Keratinocyte (primary cell): ENCODE measurements around the gene C19orf12. TPM values are rescaled to one million over a fixed set of nuclear protein-coding genes. Genes with fewer than 3 reads are reported as not detected.
A peak's percentile ranks its signal among the peaks of the same experiment; 100 is the strongest.

Experiments
- DNase-seq: peaks from one replicate; pipeline ENCODE4 v3.0.0-alpha.2; 2011; ENCODE audit warnings: low read depth, missing footprints, low spot score
- FAIRE-seq: peaks from 2 replicates; lab custom pipeline; 2011; peaks lifted over from hg19 to GRCh38; lab: Jason Lieb, UNC
- H2AFZ ChIP-seq: 2 replicates; pipeline ENCODE4 v1.6.0; 2012; ENCODE audit warnings: low read length, control low read depth, inconsistent platforms; ENCODE audit not compliant: control insufficient read depth
- H3K27ac ChIP-seq: 2 replicates; pipeline ENCODE4 v1.5.1; 2011; ENCODE audit warnings: low read length; ENCODE audit not compliant: control insufficient read depth, insufficient read depth
- H3K27me3 ChIP-seq: 3 replicates; pipeline ENCODE4 v1.6.0; 2011; ENCODE audit warnings: low read length; ENCODE audit not compliant: control insufficient read depth, insufficient read depth; ENCODE audit errors: extremely low read depth
- H3K36me3 ChIP-seq, 2 experiments: 2 replicates in 1 of 2; 3 replicates in 1 of 2; pipeline ENCODE4 v1.5.1; 2011; ENCODE audit warnings: low read length in 2 of 2, mild to moderate bottlenecking in 1 of 2; ENCODE audit not compliant: control insufficient read depth in 2 of 2, insufficient read depth in 2 of 2; ENCODE audit errors: extremely low read depth in 1 of 2
- H3K4me1 ChIP-seq: 3 replicates; pipeline ENCODE4 v1.5.1; 2011; ENCODE audit warnings: low read length; ENCODE audit not compliant: control insufficient read depth, insufficient read depth; ENCODE audit errors: extremely low read depth
- H3K4me2 ChIP-seq: 3 replicates; pipeline ENCODE4 v1.6.0; 2011; ENCODE audit warnings: low read depth, low read length; ENCODE audit not compliant: control insufficient read depth, insufficient read depth; ENCODE audit errors: extremely low read depth
- H3K4me3 ChIP-seq, 3 experiments: fragments of 200-600 bp in 1 of 3; sonication (generic) in 1 of 3; 2 replicates in 2 of 3; 3 replicates in 1 of 3; pipeline ENCODE4 v1.5.1; 2011 to 2016; ENCODE audit warnings: low read length in 3 of 3, mild to moderate bottlenecking in 3 of 3, control low read depth in 2 of 3, inconsistent platforms in 1 of 3, low read depth in 1 of 3, mixed read lengths in 1 of 3, mixed run types in 1 of 3, moderate library complexity in 1 of 3; ENCODE audit not compliant: control insufficient read depth in 2 of 3, insufficient read depth in 2 of 3; ENCODE audit errors: extremely low read depth in 1 of 3
- H3K79me2 ChIP-seq: 2 replicates; pipeline ENCODE4 v1.6.0; 2012; ENCODE audit warnings: low read length; ENCODE audit not compliant: control insufficient read depth, insufficient read depth
- H3K9ac ChIP-seq: 3 replicates; pipeline ENCODE4 v1.6.0; 2011; ENCODE audit warnings: low read length; ENCODE audit not compliant: control insufficient read depth, insufficient read depth; ENCODE audit errors: extremely low read depth
- H3K9me1 ChIP-seq: 3 replicates; pipeline ENCODE4 v1.6.0; 2011; ENCODE audit warnings: low read length; ENCODE audit not compliant: control insufficient read depth, insufficient read depth; ENCODE audit errors: extremely low read depth
- H3K9me3 ChIP-seq: 2 replicates; pipeline ENCODE4 v1.5.1; 2012; ENCODE audit warnings: low read depth, low read length; ENCODE audit not compliant: control insufficient read depth
- H4K20me1 ChIP-seq: 3 replicates; pipeline ENCODE4 v1.6.0; 2011; ENCODE audit warnings: low read length; ENCODE audit not compliant: control insufficient read depth, insufficient read depth; ENCODE audit errors: extremely low read depth
- CTCF ChIP-seq, 3 experiments: IDR thresholded peaks in 1 of 3; conservative IDR thresholded peaks in 1 of 3; optimal IDR thresholded peaks in 1 of 3; 2 replicates in 2 of 3; 3 replicates in 1 of 3; pipeline versions ENCODE3 to v1.5.1; 2011; ENCODE audit warnings: low read length in 3 of 3, mild to moderate bottlenecking in 3 of 3, moderate library complexity in 2 of 3, control low read depth in 1 of 3, inconsistent platforms in 1 of 3; ENCODE audit not compliant: insufficient read depth in 2 of 3; ENCODE audit errors: extremely low read depth in 1 of 3
- EZH2 ChIP-seq: IDR thresholded peaks from one replicate; pipeline ENCODE4 v1.6.1; 2012; ENCODE audit warnings: inconsistent platforms, mild to moderate bottlenecking, low read length, moderate library complexity
- dilution Hi-C: fragments of 300-500 bp; cut with MboI; formaldehyde crosslinking; loops from one replicate; pipeline ENCODE4 v1.7.0; 2020; ENCODE audit warnings: low sequenced_read_pairs; ENCODE audit not compliant: extremely low pct_ligation_motif_present
- polyA plus RNA-seq, 5 experiments: library from polyadenylated mRNA; depleted of rRNA in 3 of 5; stranded (reverse) in 3 of 5; stranded (forward) in 1 of 5; unstranded in 1 of 5; fragments of >200 nt; gene quantifications; 1 replicate in 1 of 5; 2 replicates in 3 of 5; 3 replicates in 1 of 5; pipeline versions ENCODE4 v1.2.1 to v1.2.3, GENCODE V29; 2011 to 2012; ENCODE audit warnings: missing spikeins in 2 of 5, low read depth in 1 of 5, low replicate concordance in 1 of 5

Gene C19orf12
- polyA plus RNA-seq, 1 donor (not counting 4 experiments of a cell fraction or from before 2014, with no cell fraction given) = 12.3 TPM

- peak; percentile 58 for FAIRE-seq
- TF ChIP-seq EZH2 (no peak), CTCF (optimal IDR thresholded peaks at IDR 0.05 in 1 of 3, IDR thresholded peaks at IDR 0.05 in 1 of 3, conservative IDR thresholded peaks at IDR 0.05 in 1 of 3; ENCODE audit: extremely low read depth in 1 of 3, insufficient read depth in 2 of 3, low read length in 3 of 3) (no peak)
- H3K9me1 ChIP-seq = peaks cover 3% of the 10 kb centered on the region
- dilution Hi-C loops = no loop called here
- peaks cover 58% of the 10 kb centered on the region for H3K79me2 ChIP-seq
- no peaks in the 10 kb centered on the region for H3K9me3 ChIP-seq
- H3K27me3 ChIP-seq = no peaks in the 10 kb centered on the region
- peak overlapping the region; percentile 92 for H3K4me2 ChIP-seq
- peaks cover 66% of the 10 kb centered on the region for H3K4me1 ChIP-seq
- no peak overlapping the region for H2AFZ ChIP-seq
- H3K27ac ChIP-seq = peak overlapping the region; percentile 94
- peak overlapping the region; percentile 85 for H3K9ac ChIP-seq
- H3K36me3 ChIP-seq = peaks cover 3 to 4% of the 10 kb centered on the region in 2 experiments
- no peak for DNase-seq
- peaks cover 8% of the 10 kb centered on the region for H4K20me1 ChIP-seq
- H3K4me3 ChIP-seq = peak overlapping the region; percentile 69 to 90 (median 77)
Measured at GRCh38 chr19:29666578-29667386, 48.3 kb downstream of the C19orf12 start.

DNA sequence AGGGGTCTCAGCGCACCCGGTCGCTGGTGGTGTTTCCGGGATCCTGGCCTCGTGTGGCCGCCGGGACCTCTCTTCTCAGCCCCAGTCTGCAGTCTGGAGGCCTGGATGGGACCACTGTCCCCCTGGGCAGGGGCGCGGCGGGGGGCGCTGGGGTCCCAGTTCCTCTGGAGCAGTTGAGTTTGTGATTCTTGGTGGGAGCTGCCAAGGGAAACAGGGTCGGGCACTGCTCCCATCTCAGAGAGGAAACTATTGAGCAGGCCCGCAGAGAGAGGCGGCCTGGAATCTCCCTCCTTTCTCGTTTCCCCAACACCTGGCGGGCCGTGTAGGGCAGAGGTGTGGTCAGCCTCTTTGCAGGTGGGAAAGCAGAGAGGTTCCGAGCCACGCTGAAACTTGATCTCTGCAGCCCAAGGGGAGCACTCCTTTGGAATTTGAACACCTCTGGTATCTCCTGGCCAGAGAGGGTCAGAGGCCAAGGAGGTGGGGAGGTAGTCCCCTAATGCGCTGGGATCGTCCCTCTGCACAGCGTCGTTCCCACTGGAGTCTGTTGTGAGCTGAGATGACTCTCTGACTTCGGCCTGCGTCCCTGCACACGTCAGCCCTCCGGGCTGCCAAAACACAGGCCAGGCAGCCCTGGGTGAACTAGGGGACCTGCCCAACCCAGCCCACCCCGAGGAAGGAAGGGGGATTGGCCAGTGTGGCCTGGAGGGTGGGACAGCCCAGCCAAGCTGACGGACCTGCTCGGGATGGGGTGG lies 49.1 kb downstream of the C19orf12 start:
- FAIRE-seq (peak; percentile 53), DNase-seq (no peak)
- H3K27me3 ChIP-seq = no peaks in the 10 kb centered on the region
- no peaks in the 10 kb centered on the region for H3K9me3 ChIP-seq
- H3K4me1 ChIP-seq = peaks cover 61% of the 10 kb centered on the region
- H3K9me1 ChIP-seq = peaks cover 3% of the 10 kb centered on the region
- H4K20me1 ChIP-seq = peaks cover 3% of the 10 kb centered on the region
- H3K27ac ChIP-seq = peak overlapping the region; percentile 94
- dilution Hi-C loops = no loop called here
- H3K9ac ChIP-seq = peak overlapping the region; percentile 85
- peaks cover 3 to 4% of the 10 kb centered on the region in 2 experiments for H3K36me3 ChIP-seq
- H2AFZ ChIP-seq = no peak overlapping the region
- H3K4me2 ChIP-seq = peak overlapping the region; percentile 92
- no peak for TF ChIP-seq CTCF (optimal IDR thresholded peaks at IDR 0.05 in 1 of 3, IDR thresholded peaks at IDR 0.05 in 1 of 3, conservative IDR thresholded peaks at IDR 0.05 in 1 of 3; ENCODE audit: extremely low read depth in 1 of 3, insufficient read depth in 2 of 3, low read length in 3 of 3)
- H3K4me3 ChIP-seq = peak overlapping the region; percentile 69 to 90 (median 77)
- H3K79me2 ChIP-seq = peaks cover 55% of the 10 kb centered on the region
